GM12878 (cell line): ENCODE data around the gene FZR1. TPM values are rescaled to one million over a fixed set of nuclear protein-coding genes. Genes with fewer than 3 reads are reported as not detected.

Experiments used
- IRF4 ChIP-seq: IDR thresholded peaks from 2 replicates; pipeline ENCODE4 v1.6.1; 2011; ENCODE audit warnings: low read depth, low read length
- LARP7 ChIP-seq: fragments of 450-650 bp; IDR thresholded peaks from 2 replicates; pipeline ENCODE4 v1.6.1; 2017; ENCODE audit warnings: mild to moderate bottlenecking
- NFXL1 ChIP-seq: fragments of 450-650 bp; IDR thresholded peaks from 2 replicates; pipeline ENCODE4 v1.6.1; 2017; ENCODE audit warnings: antibody characterized with exemption, mild to moderate bottlenecking, borderline replicate concordance
- NRF1 ChIP-seq: conservative IDR thresholded peaks from 2 replicates; pipeline ENCODE4 v1.6.1; 2011; ENCODE audit warnings: mild to moderate bottlenecking, low read depth, low read length, improper control_type of control experiment
- TCF12 ChIP-seq: IDR thresholded peaks from 2 replicates; pipeline ENCODE4 v1.6.1; 2011; ENCODE audit warnings: low read depth, mild to moderate bottlenecking, low read length
- YY1 ChIP-seq: IDR thresholded peaks from 2 replicates; pipeline ENCODE4 v1.6.1; 2011; ENCODE audit warnings: low read depth, mild to moderate bottlenecking, low read length
- polyA plus RNA-seq, 11 experiments: library from polyadenylated mRNA; depleted of rRNA in 4 of 11; unstranded in 6 of 11; stranded (reverse) in 5 of 11; fragments of >200 nt; fragmentation: Nextera tagmentation in 4 of 11; fragmentation: Illumina TruSeq in 1 of 11; extraction: Ambion mirVana in 4 of 11; extraction: Trizol in 1 of 11; gene quantifications; 1 replicate in 1 of 11; 2 replicates in 10 of 11; pipeline versions ENCODE4 v1.2.1 to v1.2.3, GENCODE V29; 2011 to 2016; ENCODE audit warnings: inconsistent platforms in 2 of 11, missing spikeins in 2 of 11, low read depth in 1 of 11
- total RNA-seq, 4 experiments: library from RNA; depleted of rRNA in 3 of 4; stranded (reverse); fragments of >200 nt in 3 of 4; fragmentation: Illumina TruSeq in 1 of 4; extraction: Trizol in 1 of 4; gene quantifications; 2 replicates each; pipeline versions ENCODE4 v1.2.1 to v1.2.3, GENCODE V29; 2013 to 2021
- TF ChIP-seq, protein P1 (sequence below): fragments of 450-650 bp; IDR thresholded peaks from 2 replicates; pipeline ENCODE4 v1.6.1; 2017; ENCODE audit warnings: borderline replicate concordance
- TF ChIP-seq, protein P2 (sequence below): fragments of 450-650 bp; formaldehyde crosslinking; IDR thresholded peaks from 2 replicates; pipeline ENCODE4 v1.5.0; 2022; ENCODE audit warnings: mild to moderate bottlenecking, missing genetic modification characterization
- TF ChIP-seq, protein P3 (sequence below): IDR thresholded peaks from 2 replicates; pipeline ENCODE4 v1.6.1; 2011; ENCODE audit warnings: borderline replicate concordance, low read depth, mild to moderate bottlenecking, moderate library complexity, mixed read lengths, low read length; ENCODE audit not compliant: insufficient read depth; ENCODE audit errors: extremely low read length

The FZR1 gene
- total and polyA plus RNA-seq, 10 of the 15 experiments (the other 5 are each of a cell fraction or from before 2014, with no cell fraction given): 0.11 to 44.2 (median 29.3) TPM

DNA sequence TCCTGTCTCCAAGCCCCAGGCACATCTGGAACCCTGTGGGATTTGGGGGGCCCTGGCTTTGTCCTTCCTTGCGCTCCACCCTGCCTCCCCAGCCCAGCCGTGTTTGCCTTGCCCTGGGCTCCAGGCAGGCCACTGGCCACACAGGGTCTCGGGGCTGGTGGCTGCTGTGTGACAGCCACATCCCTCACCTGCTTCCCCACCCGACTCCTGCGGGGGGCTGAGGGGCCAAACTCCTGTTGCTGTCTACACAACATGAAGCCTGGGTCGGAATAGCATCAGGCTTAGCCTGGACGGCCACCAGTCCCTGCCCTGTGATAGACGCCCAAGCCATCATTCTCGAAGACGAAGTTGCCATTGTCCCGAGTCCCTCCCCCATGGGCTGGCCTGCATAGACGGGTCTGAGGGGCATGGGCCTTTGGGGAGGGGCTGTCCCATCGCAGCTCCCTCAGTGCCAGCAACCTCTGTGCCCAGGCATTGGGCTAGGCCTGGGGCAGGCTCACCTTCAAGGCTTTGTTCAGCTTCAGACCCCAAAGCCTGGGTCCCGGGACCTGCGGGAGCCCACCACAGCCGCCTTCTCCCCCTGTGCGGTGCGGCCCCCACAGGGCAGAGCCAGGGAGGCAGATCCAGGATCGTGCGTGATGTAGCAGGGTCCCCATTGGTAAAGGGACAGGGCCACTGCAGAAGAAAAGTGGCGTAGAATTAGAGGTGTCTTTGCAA, 17.4 kb downstream of the FZR1 start (continued):
- TF ChIP-seq, protein P1, sequence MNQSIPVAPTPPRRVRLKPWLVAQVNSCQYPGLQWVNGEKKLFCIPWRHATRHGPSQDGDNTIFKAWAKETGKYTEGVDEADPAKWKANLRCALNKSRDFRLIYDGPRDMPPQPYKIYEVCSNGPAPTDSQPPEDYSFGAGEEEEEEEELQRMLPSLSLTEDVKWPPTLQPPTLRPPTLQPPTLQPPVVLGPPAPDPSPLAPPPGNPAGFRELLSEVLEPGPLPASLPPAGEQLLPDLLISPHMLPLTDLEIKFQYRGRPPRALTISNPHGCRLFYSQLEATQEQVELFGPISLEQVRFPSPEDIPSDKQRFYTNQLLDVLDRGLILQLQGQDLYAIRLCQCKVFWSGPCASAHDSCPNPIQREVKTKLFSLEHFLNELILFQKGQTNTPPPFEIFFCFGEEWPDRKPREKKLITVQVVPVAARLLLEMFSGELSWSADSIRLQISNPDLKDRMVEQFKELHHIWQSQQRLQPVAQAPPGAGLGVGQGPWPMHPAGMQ: no peak
- TF ChIP-seq LARP7 (no peak), NRF1 (no peak), NFXL1 (no peak), IRF4 (no peak), TCF12 (no peak), YY1 (no peak)
- TF ChIP-seq, protein P2, sequence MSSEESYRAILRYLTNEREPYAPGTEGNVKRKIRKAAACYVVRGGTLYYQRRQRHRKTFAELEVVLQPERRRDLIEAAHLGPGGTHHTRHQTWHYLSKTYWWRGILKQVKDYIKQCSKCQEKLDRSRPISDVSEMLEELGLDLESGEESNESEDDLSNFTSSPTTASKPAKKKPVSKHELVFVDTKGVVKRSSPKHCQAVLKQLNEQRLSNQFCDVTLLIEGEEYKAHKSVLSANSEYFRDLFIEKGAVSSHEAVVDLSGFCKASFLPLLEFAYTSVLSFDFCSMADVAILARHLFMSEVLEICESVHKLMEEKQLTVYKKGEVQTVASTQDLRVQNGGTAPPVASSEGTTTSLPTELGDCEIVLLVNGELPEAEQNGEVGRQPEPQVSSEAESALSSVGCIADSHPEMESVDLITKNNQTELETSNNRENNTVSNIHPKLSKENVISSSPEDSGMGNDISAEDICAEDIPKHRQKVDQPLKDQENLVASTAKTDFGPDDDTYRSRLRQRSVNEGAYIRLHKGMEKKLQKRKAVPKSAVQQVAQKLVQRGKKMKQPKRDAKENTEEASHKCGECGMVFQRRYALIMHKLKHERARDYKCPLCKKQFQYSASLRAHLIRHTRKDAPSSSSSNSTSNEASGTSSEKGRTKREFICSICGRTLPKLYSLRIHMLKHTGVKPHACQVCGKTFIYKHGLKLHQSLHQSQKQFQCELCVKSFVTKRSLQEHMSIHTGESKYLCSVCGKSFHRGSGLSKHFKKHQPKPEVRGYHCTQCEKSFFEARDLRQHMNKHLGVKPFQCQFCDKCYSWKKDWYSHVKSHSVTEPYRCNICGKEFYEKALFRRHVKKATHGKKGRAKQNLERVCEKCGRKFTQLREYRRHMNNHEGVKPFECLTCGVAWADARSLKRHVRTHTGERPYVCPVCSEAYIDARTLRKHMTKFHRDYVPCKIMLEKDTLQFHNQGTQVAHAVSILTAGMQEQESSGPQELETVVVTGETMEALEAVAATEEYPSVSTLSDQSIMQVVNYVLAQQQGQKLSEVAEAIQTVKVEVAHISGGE (CRISPR knock-in tag): no peak
- TF ChIP-seq, protein P3, sequence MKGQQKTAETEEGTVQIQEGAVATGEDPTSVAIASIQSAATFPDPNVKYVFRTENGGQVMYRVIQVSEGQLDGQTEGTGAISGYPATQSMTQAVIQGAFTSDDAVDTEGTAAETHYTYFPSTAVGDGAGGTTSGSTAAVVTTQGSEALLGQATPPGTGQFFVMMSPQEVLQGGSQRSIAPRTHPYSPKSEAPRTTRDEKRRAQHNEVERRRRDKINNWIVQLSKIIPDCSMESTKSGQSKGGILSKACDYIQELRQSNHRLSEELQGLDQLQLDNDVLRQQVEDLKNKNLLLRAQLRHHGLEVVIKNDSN: no peak
- TF ChIP-seq, all 136 proteins: peak for 0
